HG02642 (cell line): Measurements from ENCODE around the gene DNMT1.
"Not testable (repeated sequence)": the region's sequence is repeated elsewhere in the genome, so short reads cannot be mapped to it uniquely, and the experiment has no call there.

Source experiments
- ATAC-seq: cut with Tn5 transposase; IDR thresholded peaks from one replicate; pipeline ENCODE4 v1.9.1; 2021; ENCODE audit warnings: mild to moderate bottlenecking; ENCODE audit not compliant: unreplicated experiment, poor library complexity

Gene DNMT1

GRCh38 chr19:10194500-10195198 lies at the start of gene DNMT1:
Gene DNMT1, minus strand, starts transcription at chr19:10194953. Its CDS starts 54 bp downstream, at chr19:10194899.
- peak; percentile 83 for ATAC-seq

- no peak for ATAC-seq
Observed at GRCh38 chr19:10243606-10244005, 48.9 kb upstream of the DNMT1 start.

GRCh38 chr19:10241826-10242449 lies 47.2 kb upstream of the DNMT1 start:
- not testable (repeated sequence) for ATAC-seq

GRCh38 chr19:10238172-10238783 lies 43.5 kb upstream of the DNMT1 start:
- no peak for ATAC-seq

- ATAC-seq, result no peak
Observed at GRCh38 chr19:10237702-10238101, 42.9 kb upstream of the DNMT1 start.

- ATAC-seq, result not testable (repeated sequence)
Observed at GRCh38 chr19:10235409-10235808, 40.7 kb upstream of the DNMT1 start.

GRCh38 chr19:10235003-10235402 lies 40.2 kb upstream of the DNMT1 start:
- ATAC-seq, result no peak

- no peak for ATAC-seq
Observed at GRCh38 chr19:10233946-10234345, 39.2 kb upstream of the DNMT1 start.

GRCh38 chr19:10231612-10232228 lies 37.0 kb upstream of the DNMT1 start:
- no peak for ATAC-seq

GRCh38 chr19:10230861-10231611 lies 36.3 kb upstream of the DNMT1 start, which contains the start of gene S1PR2:
Gene S1PR2, minus strand, starts transcription at chr19:10231331. Its CDS starts 6,426 bp downstream, at chr19:10224905.
- peak; percentile 60 for ATAC-seq

- ATAC-seq, result peak; percentile 19
Observed at GRCh38 chr19:10230173-10230860, 35.6 kb upstream of the DNMT1 start.

GRCh38 chr19:10228920-10229319 lies 34.2 kb upstream of the DNMT1 start:
- ATAC-seq, result no peak

GRCh38 chr19:10228393-10228792 lies 33.6 kb upstream of the DNMT1 start:
- no peak for ATAC-seq

- no peak for ATAC-seq
Observed at GRCh38 chr19:10227026-10227971, 32.5 kb upstream of the DNMT1 start.

GRCh38 chr19:10226376-10227025 lies 31.7 kb upstream of the DNMT1 start:
- no peak for ATAC-seq

- no peak for ATAC-seq
Observed at GRCh38 chr19:10226021-10226375, 31.2 kb upstream of the DNMT1 start.

- no peak for ATAC-seq
Observed at GRCh38 chr19:10224337-10224736, 29.6 kb upstream of the DNMT1 start.

- no peak for ATAC-seq
Observed at GRCh38 chr19:10223488-10224213, 28.9 kb upstream of the DNMT1 start.
